Measurements from ENCODE around the gene CHST14.
A peak's percentile ranks its signal among the peaks of the same experiment; 100 is the strongest.

CHST14 gene

DNA sequence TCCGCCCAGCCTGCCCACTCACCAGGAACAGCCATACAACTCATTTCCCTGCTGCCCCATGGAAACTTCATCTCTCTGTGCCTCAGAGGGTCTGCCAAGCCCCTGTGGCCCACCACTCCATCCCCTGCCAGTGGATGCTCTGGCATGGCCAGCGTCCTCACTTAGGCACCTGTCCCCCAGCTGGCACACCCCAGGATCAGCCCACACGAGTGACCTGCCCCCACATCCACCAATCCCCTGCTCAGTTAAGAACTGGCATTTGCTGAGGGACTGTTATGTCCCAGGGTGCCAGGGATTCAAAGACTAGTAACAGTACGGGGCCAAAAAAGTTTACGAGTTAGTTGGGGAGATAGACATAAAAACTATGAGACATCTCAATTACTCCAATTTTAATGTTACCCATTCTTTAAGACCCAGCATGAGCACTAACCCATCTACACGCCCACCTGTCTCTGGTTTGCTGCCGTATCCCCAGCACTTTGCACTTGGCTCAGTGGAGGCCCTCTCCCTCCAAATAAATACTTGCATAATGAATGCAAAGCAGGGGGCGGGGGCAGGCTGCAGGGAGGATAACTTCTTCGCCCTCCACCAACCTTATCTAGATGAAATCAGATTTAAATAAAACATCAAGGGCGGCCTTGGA is 41.6 kb upstream of the CHST14 start:
- no peak for DNase-seq (ENCODE audit: extremely low spot score)
- ChIA-PET CTCF (no interaction called here), POLR2A (interaction anchor here (2.0 kb wide), 1 partner anchor 10 kb away, joined by 5 read pairs; no protein-coding TSS in a partner anchor)
- TF ChIP-seq, protein P1, sequence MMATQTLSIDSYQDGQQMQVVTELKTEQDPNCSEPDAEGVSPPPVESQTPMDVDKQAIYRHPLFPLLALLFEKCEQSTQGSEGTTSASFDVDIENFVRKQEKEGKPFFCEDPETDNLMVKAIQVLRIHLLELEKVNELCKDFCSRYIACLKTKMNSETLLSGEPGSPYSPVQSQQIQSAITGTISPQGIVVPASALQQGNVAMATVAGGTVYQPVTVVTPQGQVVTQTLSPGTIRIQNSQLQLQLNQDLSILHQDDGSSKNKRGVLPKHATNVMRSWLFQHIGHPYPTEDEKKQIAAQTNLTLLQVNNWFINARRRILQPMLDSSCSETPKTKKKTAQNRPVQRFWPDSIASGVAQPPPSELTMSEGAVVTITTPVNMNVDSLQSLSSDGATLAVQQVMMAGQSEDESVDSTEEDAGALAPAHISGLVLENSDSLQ (IDR thresholded peaks at IDR 0.05), result no peak
- TF ChIP-seq FOXA1 (IDR thresholded peaks at IDR 0.05), result no peak
- TF ChIP-seq FOXK2 (IDR thresholded peaks at IDR 0.05), result no peak
- no peak for TF ChIP-seq HDGF (IDR thresholded peaks at IDR 0.05; ENCODE audit: borderline replicate concordance)
- TF ChIP-seq BHLHE40 (IDR thresholded peaks at IDR 0.05; ENCODE audit: borderline replicate concordance), result no peak

DNA sequence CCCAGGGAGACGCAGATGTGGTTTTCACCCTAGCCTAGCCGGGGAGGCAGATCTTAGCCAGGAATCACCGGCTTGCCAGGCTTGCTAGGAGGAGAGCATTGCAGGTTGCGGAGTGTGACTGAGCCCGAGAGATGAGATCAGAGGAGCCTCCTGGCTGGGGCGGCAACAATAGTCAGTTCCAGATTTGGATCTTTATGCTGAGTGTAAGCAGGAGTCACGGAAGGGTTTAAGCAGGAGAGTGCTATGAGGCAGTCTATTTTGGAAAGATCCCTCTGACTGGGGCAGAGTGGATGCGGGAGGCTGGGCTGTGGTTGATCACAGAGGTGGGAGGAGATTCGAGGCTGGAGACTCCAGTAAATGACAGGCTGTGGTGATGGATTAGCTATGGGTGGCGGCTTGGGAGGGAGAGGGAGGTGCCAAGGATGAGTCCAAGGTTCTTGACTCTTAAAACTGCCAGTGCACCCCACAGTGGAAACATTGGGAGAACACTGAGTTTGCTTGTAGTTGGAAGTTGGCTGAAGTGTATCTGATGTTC is 40.4 kb upstream of the CHST14 start:
- DNase-seq (ENCODE audit: extremely low spot score), result peak; percentile 57
- CTCF ChIA-PET, result interaction anchor here (1.2 kb wide), 1 partner anchor 9 kb away, joined by 4 read pairs; no protein-coding TSS in a partner anchor
- POLR2A ChIA-PET, result interaction anchor here (0.9 to 2.0 kb wide), 2 partner anchors 9 to 24 kb away, joined by 3 to 5 read pairs; partner anchors contain the start of gene IVD
- TF ChIP-seq CTBP1 (IDR thresholded peaks at IDR 0.05; ENCODE audit: borderline replicate concordance), result no peak
- TF ChIP-seq, protein P1 (IDR thresholded peaks at IDR 0.05), result peak; percentile 96
- no peak for TF ChIP-seq NFRKB (IDR thresholded peaks at IDR 0.05)
- TF ChIP-seq FOXA1 (IDR thresholded peaks at IDR 0.05), result no peak

- TF ChIP-seq HDGF (IDR thresholded peaks at IDR 0.05; ENCODE audit: borderline replicate concordance) (no peak), FOXK2 (IDR thresholded peaks at IDR 0.05) (no peak), SP1 (IDR thresholded peaks at IDR 0.05) (no peak)
- DNase-seq (ENCODE audit: extremely low spot score), result no peak
- ChIA-PET CTCF (interaction anchor here (0.9 kb wide), 1 partner anchor 70 kb away, joined by 3 read pairs; no protein-coding TSS in a partner anchor), POLR2A (no interaction called here)
Measured at GRCh38 chr15:40435023-40435709, 35.6 kb upstream of the CHST14 start.

DNA sequence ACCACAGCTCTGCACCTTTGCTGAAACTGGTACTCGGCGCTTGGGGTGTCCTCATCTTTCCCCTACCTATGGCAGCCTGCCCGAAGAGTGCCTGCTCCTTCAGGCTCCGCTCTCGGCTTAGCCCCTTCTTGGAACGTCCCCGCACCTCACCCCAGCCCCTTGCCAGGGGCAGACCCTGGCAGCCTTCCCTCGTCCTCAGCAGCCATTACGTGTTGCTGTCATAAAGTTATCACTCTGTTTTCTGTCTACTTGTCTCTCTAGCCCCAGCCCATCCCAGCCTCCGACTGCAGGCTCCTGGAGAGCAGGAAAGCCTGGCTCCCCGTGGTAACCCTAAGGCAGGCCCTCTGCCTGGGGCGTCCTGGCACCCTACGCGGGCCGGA is 35.1 kb upstream of the CHST14 start:
- ChIA-PET POLR2A (no interaction called here), CTCF (no interaction called here)
- TF ChIP-seq, protein P1 (IDR thresholded peaks at IDR 0.05), result no peak
- TF ChIP-seq SUZ12 (IDR thresholded peaks at IDR 0.05) (no peak), FOXA1 (IDR thresholded peaks at IDR 0.05) (no peak), BHLHE40 (IDR thresholded peaks at IDR 0.05; ENCODE audit: borderline replicate concordance) (no peak), ZNF384 (IDR thresholded peaks at IDR 0.05) (no peak), CTBP1 (IDR thresholded peaks at IDR 0.05; ENCODE audit: borderline replicate concordance) (no peak), NFRKB (IDR thresholded peaks at IDR 0.05) (no peak), SP1 (IDR thresholded peaks at IDR 0.05) (no peak), TARDBP (IDR thresholded peaks at IDR 0.05) (no peak), FOXK2 (IDR thresholded peaks at IDR 0.05) (no peak)
- DNase-seq (ENCODE audit: extremely low spot score), result no peak

GRCh38 chr15:40436116-40436891 is 34.5 kb upstream of the CHST14 start:
- CTCF ChIA-PET, result no interaction called here
- POLR2A ChIA-PET, result no interaction called here
- TF ChIP-seq HDGF (IDR thresholded peaks at IDR 0.05; ENCODE audit: borderline replicate concordance) (no peak), ARNT (IDR thresholded peaks at IDR 0.05) (no peak), FOXA1 (IDR thresholded peaks at IDR 0.05) (no peak), L3MBTL2 (conservative IDR thresholded peaks at IDR 0.05) (no peak), SUZ12 (IDR thresholded peaks at IDR 0.05) (no peak), NFRKB (IDR thresholded peaks at IDR 0.05) (no peak), BHLHE40 (IDR thresholded peaks at IDR 0.05; ENCODE audit: borderline replicate concordance) (no peak), FOXK2 (IDR thresholded peaks at IDR 0.05) (no peak), ZNF384 (IDR thresholded peaks at IDR 0.05) (no peak), SP1 (IDR thresholded peaks at IDR 0.05) (no peak), FOXM1 (IDR thresholded peaks at IDR 0.05; ENCODE audit: borderline replicate concordance) (no peak), LEF1 (IDR thresholded peaks at IDR 0.05; ENCODE audit: borderline replicate concordance) (no peak), TARDBP (IDR thresholded peaks at IDR 0.05) (no peak), CTBP1 (IDR thresholded peaks at IDR 0.05; ENCODE audit: borderline replicate concordance) (no peak), ELF4 (IDR thresholded peaks at IDR 0.05) (no peak)
- TF ChIP-seq, protein P1 (IDR thresholded peaks at IDR 0.05), result no peak
- no peak for DNase-seq (ENCODE audit: extremely low spot score)

Data from HEK293T (cell line).